Fibroblast of peridontal ligament (primary cell): ENCODE data around the gene DGKD.
A peak's percentile ranks its signal among the peaks of the same experiment; 100 is the strongest.

ENCODE experiments used
- DNase-seq: peaks from one replicate; pipeline ENCODE4 v3.0.0-alpha.2; 2010; ENCODE audit errors: extremely low read depth

DGKD gene

DNA sequence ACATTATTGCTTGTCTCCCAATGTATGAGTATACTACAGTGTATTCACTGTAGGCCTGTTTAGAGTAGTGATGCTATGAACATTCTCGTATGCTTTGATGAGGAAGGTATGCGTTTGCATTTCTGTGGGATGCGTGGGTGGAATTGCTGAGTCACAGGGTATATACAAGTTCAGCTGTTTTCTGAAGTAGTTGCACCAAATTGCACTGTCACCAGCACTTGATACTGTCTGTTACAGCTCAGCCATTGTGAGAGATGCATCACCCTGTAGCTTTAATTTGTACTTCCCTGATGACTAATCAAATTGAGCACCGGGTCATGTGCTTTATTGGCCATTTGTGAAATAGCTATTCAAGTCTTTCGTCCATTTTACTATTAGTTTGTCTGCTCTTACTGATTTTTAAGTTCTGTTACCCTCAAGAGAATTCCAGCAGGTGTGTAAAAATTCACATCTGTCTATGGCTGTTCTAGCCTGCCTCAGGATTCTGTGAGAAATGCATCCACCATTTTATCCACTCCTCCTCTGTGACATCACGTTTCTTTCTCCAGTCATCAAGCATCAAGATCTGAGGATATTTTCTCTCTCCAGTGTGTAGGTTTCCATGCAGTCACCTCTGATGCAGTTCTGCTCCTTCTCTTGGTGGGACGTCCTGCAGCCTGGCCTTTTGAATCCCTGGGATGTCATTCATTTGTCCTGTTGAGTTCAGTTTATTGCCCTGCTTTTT, 72.5 kb downstream of the DGKD start:
- DNase-seq: peak; percentile 69

GRCh38 chr2:233428008-233428407, 73.7 kb downstream of the DGKD start:
- DNase-seq: no peak

DNA sequence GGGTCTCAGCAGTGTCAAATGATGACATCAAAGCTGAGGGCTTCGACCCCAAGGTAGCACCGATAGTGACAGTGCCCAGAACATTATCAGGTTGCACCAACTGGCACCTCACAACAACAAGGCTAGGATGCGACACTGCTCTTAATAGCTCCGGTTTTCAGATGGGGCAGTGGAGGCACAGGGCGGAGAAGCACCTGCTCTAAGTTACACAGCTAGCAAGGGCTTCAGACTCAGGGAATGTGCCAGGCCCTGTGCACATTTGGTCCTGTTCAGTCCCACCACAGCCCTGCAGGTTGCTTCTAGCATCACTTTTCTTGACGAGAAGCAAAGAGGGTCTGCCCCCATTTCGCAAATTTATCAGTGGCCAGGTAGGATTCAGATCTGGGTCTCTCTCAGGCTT, 74.1 kb downstream of the DGKD start:
- DNase-seq: no peak

DNA sequence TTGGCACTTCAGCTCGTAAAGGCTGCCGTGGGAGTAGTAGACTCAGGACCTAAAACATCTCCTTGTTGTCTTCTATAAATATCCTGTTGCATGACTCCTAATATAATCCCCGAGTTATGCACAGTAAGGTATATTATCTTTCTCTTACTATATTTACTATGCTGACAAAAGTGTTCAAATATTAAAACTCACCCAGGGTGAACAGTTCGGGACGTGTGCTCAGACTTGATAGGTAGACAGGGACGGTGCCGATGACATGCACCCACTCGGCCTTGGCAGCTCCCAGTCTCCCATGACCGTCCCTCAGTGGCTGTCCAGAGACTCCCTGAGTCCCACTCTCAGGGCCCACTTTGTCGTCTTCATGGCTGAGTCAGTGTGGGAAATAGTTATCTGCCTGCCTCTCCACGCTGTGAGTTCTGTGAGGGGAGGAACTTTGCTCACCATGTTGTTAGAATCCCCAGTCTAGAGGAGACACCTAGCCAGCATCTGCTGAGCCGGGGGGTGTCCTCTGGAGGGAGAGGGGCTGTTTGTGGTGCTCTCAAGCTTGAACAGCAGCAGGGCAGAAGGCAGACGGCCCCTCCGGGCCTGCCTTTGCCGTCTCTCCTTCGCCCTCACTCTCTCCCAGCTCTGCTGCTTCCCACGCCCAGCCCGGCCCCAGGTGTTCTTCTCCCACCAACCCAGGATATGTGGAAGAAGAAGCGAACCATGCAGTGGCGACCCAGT, 75.0 kb downstream of the DGKD start:
- DNase-seq: no peak

- DNase-seq: peak; percentile 28
Measured at GRCh38 chr2:233430081-233430480, 75.8 kb downstream of the DGKD start.

DNA sequence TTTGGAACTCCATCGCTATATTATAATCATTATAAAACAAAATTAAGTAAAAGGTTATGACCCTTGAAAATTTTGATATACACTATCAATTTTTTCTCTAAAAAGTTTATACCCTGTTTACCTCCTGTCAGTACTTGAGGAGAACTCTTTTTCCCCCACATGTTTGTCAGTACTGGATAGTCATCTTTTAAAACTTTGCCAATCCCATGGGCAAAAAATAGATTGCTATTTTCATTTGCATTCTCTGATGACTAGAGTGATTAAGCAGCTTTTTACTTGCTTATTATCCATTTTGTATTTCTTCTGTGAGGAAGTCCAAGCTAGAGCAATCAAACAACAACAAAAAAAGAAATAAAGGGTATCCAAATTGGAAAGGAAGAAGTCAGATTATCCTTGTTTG, 76.4 kb downstream of the DGKD start:
- DNase-seq: no peak

- DNase-seq: no peak
Measured at GRCh38 chr2:233433029-233433428, 78.7 kb downstream of the DGKD start.

- no peak for DNase-seq
Measured at GRCh38 chr2:233433794-233434193, 79.5 kb downstream of the DGKD start.

GRCh38 chr2:233434666-233435330, 80.5 kb downstream of the DGKD start:
- no peak for DNase-seq

- DNase-seq: no peak
Measured at GRCh38 chr2:233435436-233436190, 81.3 kb downstream of the DGKD start.

DNA sequence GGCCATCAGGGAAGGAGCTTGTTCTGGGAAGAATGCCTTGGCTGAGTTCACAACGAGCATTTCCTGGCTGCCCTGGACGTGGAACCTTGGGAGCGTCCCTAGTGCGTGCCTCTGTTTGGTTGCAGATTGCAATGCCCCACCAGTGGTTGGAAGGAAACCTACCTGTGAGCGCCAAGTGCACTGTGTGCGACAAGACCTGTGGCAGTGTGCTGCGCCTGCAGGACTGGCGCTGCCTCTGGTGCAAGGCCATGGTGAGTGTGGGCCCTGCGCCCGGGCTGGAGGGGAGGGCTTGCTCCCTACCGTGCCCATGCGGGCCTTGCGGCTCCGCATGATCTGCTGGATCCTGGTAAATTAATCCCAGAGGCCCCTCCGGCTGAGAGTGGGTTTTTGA, 81.9 kb downstream of the DGKD start:
- DNase-seq: no peak

DNA sequence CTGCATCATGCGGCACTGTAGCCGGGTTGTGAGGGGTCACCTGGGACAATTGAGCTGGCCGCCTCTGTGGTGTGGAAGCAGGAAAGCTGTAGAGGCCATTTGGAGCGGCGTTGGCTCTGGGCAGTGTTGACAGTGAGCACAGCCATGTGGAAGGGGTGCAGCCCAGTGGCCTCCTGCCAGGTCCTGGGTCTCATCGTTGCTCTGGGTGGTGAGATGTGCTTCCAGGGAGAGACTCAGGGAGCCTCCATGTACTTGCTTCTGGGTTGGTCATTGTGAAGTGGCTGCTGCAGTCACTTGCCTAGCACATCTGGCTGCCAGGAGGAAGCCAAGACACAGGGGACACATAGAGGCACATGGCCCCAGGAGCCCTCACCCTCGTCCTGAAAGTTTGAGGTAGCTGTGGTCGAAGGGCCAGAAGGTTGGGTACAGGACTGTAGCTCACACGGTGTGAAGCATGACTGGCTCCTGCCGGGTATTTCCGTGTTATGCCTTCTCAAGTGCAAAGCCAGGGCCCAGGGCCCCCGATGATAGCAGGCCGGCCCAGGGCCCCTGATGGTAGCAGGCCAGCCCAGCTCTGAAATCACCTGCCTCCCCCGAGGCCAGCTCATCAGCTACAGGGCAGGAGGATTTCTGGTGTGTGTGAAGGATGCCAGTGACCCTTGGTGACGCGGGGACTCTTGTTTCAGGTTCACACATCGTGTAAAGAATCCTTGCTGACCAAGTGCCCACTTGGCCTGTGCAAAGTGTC, 82.6 kb downstream of the DGKD start:
- DNase-seq: no peak

GRCh38 chr2:233437439-233437955, 83.2 kb downstream of the DGKD start:
- DNase-seq: no peak

- no peak for DNase-seq
Measured at GRCh38 chr2:233438573-233439147, 84.4 kb downstream of the DGKD start.

DNA sequence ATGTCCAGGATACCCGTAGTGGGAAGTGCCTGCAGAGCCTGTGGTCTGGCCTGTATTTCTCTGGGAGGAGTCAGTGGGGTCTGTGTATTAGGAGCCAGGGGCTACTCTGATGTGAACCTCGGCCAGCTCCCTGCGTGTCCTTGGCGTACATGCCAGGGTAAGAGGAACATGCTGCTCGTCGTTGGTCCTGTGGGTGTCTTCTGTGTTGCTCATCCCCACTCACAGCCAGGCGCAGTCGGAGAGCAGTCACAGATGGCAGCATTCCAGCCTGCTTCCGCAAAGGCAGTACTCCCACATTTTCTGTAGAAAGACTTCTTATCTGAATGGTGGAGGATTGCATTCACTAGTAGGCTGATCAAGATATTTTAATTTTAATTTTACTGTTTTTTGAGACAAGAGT, 84.9 kb downstream of the DGKD start:
- DNase-seq: no peak

GRCh38 chr2:233440314-233440713, 86.0 kb downstream of the DGKD start:
- DNase-seq: no peak

DNA sequence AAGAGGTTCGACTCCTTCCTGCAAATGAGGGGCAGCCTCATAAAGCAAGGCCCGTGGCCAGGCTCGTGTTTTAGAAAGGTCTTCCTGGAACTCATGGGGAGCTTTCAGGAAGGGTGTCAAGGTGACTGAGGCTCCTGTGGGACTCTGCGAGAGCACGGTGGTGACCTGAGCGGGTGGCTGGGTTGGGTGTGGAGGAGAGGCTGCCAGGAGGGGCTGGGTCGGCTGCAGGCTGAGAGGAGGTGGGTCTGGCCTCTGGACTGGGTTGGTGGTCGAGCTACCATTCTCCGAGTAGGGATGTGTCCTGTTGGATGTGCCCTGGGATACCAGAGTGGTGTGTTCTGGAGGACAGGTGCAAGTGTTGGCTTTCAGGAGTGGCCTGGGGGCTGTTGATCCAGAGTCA, 86.4 kb downstream of the DGKD start:
- DNase-seq: no peak

GRCh38 chr2:233441161-233442027, 87.1 kb downstream of the DGKD start:
- DNase-seq: no peak

- no peak for DNase-seq
Measured at GRCh38 chr2:233442028-233442310, 87.7 kb downstream of the DGKD start.

DNA sequence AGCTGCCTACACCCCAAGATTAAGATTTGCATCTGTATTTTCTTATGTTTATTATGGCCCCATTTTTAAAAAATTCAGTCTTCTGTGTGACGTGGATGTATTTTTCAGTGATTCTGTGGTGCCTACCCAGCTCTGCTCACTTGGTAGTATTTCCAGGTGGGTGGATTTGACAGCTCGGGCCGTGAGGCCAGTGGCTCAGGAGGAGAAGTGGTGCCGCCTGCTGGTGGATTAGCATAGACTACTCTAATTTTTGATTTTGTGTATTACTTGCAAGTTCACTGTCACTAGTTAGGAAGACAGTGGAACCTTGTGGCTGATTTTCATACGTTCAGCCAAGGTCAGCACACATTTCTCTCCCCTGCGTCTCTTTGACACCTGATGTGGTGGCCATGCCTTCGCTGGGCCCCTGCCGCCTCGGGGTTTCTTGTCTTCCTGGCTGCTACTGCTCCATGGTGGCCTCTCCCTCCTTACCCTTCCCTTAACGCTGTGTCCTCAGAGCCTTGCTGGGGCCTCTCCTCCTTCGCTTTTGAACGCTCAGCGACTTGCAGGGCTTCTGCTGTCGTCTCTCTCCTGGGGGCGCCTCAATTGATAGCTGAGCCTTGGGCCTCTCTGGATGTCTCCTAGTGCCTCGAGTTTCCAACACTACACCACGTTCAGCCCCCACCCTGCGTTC, 89.4 kb downstream of the DGKD start:
- DNase-seq: peak; percentile 82
